H1 (cell line): Measurements from ENCODE around the gene SLC43A1. TPM values are rescaled to one million over a fixed set of nuclear protein-coding genes. Genes with fewer than 3 reads are reported as not detected.

ENCODE experiments used
- BACH1 ChIP-seq: IDR thresholded peaks from 2 replicates; pipeline ENCODE4 v1.6.1; 2012; ENCODE audit warnings: low read length, improper control_type of control experiment
- CBX5 ChIP-seq: fragments of 300-800, 300-1000 bp; sonication (generic); IDR thresholded peaks from 2 replicates; pipeline ENCODE4 v1.7.1; 2016; ENCODE audit warnings: antibody characterized with exemption, low read length, low read depth
- CEBPB ChIP-seq: IDR thresholded peaks from 2 replicates; pipeline ENCODE4 v1.6.1; 2012; ENCODE audit warnings: low read depth, low read length
- JUN ChIP-seq: IDR thresholded peaks from 2 replicates; pipeline ENCODE4 v1.6.1; 2011; ENCODE audit warnings: low read depth, mild to moderate bottlenecking, improper control_type of control experiment, low read length
- SRF ChIP-seq: IDR thresholded peaks from 2 replicates; pipeline ENCODE4 v1.6.1; 2011; ENCODE audit warnings: mild to moderate bottlenecking, low read depth, low read length, moderate library complexity
- ZNF274 ChIP-seq: IDR thresholded peaks from 2 replicates; pipeline ENCODE4 v1.7.0; 2012; ENCODE audit warnings: low read length, borderline replicate concordance; ENCODE audit errors: extremely low read depth
- polyA plus RNA-seq, 7 experiments: library from polyadenylated mRNA; depleted of rRNA in 3 of 7; stranded (reverse) in 5 of 7; unstranded in 2 of 7; fragments of >200 nt in 5 of 7; fragments of 200-250 nt in 2 of 7; gene quantifications; 1 replicate in 5 of 7; 2 replicates in 1 of 7; 4 replicates in 1 of 7; pipeline versions ENCODE4 v1.2.1 to v1.2.3, GENCODE V29; 2011 to 2013; ENCODE audit warnings: missing spikeins in 2 of 7, mixed read lengths in 2 of 7
- total RNA-seq: library from RNA; stranded (reverse); fragmentation: NEBNext Ultra II Directional; extraction: Animal tissue kit (Norgen Biotek cat#: 25700); gene quantifications from 2 replicates; pipeline ENCODE4 v1.2.1, GENCODE V29; 2021

Gene SLC43A1
- total and polyA plus RNA-seq, 2 of the 8 experiments (the other 6 are each of a cell fraction or from before 2014, with no cell fraction given): 34.5 to 58.0 TPM

- no peak for TF ChIP-seq JUN
- no peak for TF ChIP-seq ZNF274
- TF ChIP-seq CEBPB: no peak
- TF ChIP-seq BACH1: no peak
- TF ChIP-seq CBX5: no peak
- no peak for TF ChIP-seq SRF
Observed at GRCh38 chr11:57549983-57550382, 34.5 kb upstream of the SLC43A1 start (continued).
